G401.6 (cell line): Measurements from ENCODE around the gene ZNF532.
"Not testable (repeated sequence)": the region's sequence is repeated elsewhere in the genome, so short reads cannot be mapped to it uniquely, and the experiment has no call there.

ENCODE experiments used
- FAIRE-seq: peaks from 2 replicates; lab custom pipeline; 2012; peaks lifted over from hg19 to GRCh38; lab: Jason Lieb, UNC

ZNF532 gene, protein sequence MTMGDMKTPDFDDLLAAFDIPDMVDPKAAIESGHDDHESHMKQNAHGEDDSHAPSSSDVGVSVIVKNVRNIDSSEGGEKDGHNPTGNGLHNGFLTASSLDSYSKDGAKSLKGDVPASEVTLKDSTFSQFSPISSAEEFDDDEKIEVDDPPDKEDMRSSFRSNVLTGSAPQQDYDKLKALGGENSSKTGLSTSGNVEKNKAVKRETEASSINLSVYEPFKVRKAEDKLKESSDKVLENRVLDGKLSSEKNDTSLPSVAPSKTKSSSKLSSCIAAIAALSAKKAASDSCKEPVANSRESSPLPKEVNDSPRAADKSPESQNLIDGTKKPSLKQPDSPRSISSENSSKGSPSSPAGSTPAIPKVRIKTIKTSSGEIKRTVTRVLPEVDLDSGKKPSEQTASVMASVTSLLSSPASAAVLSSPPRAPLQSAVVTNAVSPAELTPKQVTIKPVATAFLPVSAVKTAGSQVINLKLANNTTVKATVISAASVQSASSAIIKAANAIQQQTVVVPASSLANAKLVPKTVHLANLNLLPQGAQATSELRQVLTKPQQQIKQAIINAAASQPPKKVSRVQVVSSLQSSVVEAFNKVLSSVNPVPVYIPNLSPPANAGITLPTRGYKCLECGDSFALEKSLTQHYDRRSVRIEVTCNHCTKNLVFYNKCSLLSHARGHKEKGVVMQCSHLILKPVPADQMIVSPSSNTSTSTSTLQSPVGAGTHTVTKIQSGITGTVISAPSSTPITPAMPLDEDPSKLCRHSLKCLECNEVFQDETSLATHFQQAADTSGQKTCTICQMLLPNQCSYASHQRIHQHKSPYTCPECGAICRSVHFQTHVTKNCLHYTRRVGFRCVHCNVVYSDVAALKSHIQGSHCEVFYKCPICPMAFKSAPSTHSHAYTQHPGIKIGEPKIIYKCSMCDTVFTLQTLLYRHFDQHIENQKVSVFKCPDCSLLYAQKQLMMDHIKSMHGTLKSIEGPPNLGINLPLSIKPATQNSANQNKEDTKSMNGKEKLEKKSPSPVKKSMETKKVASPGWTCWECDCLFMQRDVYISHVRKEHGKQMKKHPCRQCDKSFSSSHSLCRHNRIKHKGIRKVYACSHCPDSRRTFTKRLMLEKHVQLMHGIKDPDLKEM (N-terminal part only)

DNA sequence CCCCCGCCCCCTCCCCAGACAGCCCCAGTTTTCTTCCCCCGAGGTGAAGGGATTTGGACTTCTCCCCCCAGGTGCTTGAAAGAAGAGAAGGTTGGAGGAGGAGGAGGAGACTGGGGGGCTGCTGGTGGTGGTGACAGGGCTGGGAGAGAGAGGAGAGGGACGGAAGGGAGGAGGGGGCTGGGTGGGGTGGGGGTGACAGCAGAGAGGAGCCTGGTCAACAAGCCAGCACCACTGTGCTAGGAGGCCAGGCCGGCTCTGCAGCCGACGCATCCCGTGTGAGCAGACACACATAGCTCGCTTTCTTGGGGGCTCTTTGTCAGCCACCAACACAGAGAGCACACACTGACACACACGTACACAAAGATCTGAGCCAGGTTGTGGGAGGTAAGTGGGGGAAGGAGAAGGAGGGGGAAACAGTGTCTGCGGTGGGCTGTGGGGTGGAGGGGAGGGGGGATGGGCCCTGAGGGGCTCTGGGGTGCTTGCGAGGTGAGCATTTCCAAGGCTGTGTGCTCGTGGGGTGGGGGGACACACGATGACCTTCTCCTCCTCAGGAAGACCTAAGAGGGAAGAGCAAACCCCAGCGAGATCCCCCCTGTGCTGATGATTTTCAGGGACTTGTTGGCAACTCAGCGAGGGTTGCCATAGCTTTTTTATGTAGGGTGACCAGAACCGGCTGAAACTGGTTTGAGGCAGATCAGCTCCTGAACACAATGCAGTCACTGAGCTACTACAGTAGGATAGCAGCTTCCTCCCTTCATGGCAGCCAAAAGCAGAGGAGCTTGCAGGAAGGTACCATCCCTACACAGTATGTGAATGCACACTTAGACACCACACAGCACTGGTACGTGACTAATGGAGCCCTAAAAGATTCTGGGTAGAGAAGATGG, at the start of gene ZNF532:
Gene ZNF532, plus strand, starts transcription at position 732 of the 887 bp plus-strand sequence. CDS start 53,411 bp downstream, outside the sequence.
- FAIRE-seq, result peak; percentile 3

DNA sequence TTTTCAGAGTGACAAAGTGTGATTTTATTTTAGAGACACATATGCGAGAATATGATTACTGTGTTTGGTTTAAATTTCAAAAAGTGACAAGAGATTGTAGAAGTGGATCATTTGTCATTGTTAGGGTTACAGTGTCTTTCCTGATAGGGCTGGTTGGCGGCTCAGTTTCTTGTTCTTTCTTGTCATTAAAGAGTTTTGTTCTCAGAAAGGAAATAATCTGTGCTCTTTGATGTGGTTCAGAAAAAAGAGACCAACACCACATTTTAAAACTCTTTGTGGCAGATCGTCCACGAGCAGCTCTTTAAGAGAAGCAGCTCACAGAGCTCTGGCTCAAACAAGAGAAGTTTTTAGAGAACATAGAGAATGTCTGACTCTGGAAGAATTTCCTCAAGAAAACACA, 45.6 kb upstream of the ZNF532 start:
- no peak for FAIRE-seq

DNA sequence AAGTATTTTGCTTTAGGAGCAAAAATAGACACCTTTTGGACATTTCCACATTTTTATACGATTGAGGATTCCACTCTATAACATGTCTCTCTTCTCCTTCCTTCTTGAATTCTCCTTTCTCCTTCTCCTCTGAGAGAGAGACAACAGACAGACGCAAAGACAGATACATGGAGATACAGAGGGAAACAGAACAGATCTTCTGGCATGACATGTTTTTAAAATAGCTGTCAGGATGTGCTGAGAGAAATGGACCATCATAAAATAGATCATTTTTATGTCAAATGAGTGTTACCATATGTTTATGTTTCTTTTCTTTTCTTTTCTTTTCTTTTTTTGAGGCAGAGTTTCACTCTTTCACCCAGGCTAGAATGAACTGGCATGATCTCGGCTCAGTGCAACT, 44.4 kb upstream of the ZNF532 start:
- no peak for FAIRE-seq

DNA sequence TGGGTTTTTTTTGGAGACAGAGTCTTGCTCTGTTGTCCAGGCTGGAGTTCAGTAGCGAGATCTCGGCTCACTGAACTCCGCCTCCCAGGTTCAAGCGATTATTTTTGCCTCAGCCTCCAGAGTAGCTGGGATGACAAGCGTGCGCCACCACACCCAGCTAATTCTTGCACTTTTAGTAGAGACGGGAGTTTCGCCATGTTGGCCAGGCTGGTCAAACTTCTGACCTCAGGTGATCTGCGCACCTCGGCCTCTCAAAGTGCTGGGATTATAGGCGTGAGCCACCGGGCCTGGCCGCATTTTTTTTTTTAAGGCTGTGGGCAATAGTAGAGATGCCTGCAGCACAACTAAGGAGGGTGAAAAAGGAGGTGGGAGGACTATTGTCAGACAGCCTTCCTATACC, 41.7 kb upstream of the ZNF532 start:
- no peak for FAIRE-seq

DNA sequence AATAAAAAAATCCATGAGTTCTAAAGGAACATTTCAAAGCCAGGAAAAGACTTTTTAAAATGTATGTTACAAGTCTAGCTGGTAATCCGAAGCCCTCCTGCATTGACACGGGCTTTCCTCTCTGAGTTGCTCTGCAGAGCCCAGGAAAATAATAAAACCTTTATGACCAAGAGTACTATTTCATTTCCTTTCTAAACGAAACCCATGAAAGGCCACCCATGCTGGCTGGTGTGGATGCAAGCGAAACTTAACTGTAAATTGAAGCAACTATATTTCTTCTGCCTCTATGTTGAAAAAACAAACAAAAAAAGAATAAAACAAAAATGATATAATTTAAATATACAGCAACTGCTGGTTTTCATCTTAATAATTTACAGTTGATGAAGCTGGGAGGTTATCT, 41.3 kb upstream of the ZNF532 start:
- no peak for FAIRE-seq

DNA sequence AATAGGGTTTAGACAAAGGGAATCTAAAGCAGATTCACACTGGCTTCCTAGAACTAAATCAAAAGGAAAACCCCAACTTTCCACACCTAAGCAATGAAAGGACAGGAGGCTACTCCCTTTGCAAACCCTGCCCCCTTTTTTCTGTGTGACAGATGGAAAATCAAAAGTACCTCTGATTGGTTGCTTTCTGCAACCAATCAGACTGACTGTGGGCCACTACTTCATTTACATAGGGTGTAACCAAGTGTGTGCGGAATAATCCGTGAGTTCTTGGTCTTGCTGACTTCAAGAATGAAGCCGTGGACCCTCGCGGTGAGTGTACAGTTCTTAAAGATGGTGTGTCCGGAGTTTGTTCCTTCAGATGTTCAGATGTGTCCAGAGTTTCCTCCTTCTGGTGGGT, 37.8 kb upstream of the ZNF532 start:
- not testable (repeated sequence) for FAIRE-seq

DNA sequence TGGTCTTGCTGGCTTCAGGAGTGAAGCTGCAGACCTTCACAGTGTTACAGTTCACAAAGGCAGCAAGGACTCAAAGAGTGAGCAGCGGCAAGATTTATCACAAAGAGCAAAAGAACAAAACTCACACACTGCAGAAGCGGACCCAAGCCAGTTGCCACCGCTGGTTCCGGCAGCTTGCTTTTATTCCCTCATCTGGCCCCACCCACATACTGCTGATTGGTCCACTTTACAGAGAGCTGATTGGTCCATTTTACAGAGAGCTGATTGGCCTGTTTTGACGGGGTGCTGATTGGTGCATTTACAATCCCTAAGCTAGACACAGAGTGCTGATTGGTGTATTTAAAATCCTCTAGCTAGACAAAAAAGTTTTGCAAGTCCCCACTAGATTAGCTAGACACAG, 37.2 kb upstream of the ZNF532 start:
- FAIRE-seq, result no peak

DNA sequence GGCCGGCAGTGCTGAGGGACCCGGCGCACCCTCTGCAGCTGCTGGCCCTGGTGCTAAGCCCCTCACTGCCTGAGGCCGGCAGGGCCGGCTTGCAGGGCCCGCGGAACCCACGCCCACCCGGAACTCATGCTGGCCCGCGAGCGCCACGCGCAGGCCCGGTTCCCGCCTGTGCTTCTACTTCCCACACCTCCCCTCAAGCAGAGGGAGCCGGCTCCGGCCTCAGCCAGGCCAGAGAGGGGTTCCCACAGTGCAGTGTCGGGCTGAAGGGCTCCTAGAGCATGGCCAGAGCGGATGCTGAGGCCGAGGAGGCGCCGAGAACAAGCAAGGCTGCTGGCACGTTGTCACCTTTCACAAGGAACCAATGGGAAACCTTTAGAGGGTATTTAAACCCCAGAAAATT, 36.8 kb upstream of the ZNF532 start:
- no peak for FAIRE-seq

DNA sequence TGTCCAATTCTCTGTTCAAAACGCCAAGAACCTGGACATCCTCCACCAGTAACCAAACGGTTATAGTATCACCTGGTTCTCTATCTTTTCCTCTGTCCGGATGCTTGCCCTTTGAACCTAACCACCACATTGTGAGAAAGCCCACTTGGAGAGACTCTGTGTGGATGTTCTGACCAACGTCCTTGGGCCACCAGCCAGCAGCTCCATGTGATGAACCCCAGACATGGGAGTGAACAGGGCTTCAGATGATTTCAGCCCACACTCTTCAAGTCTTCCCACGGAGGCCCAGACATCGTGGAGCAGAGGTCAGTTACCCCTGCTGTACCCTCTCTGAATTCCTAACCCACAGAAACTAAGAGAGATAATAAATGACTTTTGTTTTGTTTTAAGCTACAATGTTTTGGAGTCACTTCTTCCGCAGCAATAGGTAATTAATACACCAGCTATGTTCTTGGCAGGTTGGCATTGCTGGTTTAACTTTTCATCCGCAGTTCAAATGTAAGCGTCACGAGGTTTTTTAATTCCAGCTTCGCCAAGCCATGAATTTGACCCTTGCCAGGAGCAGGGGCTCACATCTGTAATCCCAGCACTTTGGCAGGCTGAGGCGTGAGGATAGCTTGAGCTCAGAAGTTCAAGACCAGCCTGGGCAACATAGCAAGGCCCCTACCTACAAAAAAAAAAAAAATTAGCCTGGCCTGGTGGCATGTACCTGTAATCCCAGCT, 36.1 kb upstream of the ZNF532 start:
- FAIRE-seq, result no peak

DNA sequence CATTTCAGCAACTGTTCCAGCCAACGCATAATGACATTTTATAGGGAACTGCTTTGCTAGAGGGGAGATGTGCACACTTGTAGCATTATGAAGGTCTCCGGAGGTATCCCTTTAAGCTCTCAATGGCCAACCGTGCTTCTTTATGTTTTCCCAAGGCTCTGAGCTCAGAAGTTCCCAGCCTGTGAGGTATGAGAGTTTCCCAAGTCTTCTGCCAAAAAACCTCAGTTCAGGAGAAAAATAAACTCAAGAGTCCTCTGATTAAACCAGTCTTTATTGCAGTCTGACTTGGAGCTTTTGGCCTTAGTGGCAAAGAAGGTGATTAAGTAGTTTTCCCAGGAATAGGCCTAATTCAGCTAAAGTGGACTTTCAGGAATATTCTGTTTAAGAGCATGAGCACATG, 35.4 kb upstream of the ZNF532 start:
- FAIRE-seq, result no peak

DNA sequence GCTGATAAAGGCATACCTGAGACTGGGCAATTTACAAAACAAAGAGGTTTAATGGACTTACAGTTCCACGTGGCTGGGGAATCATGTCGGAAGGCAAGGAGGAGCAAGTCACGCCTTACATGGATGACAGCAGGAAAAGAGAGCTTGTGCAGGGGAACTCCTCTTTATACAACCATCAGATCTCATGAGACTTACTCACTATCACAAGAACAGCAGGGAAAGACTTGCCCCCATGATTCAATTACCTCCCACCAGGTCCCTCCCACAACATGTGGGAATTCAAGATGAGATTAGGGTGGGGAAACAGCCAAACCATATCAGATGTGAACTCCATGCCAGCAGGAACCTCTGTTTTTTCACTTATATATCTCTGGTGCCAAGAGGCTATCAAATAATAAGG, 34.8 kb upstream of the ZNF532 start:
- FAIRE-seq, result not testable (repeated sequence)

DNA sequence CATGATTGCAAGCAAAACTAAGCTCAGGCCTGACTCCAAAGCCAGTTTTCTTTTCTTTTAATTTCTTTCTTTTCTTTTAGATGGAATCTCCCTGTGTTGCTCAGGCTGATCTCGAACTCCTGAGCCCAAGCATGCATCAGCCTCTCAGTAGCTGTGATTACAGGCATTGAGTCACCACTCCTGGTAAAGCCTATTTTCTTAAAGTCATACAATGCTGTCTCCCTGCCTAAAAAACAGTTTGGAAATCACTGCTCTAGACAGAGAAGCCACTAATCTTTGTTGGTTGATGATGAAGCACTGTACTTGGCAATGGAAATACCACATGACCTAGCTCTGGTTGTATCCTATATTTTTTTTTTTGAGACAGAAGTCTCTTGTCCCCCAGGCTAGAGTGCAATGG, 33.1 kb upstream of the ZNF532 start:
- no peak for FAIRE-seq

DNA sequence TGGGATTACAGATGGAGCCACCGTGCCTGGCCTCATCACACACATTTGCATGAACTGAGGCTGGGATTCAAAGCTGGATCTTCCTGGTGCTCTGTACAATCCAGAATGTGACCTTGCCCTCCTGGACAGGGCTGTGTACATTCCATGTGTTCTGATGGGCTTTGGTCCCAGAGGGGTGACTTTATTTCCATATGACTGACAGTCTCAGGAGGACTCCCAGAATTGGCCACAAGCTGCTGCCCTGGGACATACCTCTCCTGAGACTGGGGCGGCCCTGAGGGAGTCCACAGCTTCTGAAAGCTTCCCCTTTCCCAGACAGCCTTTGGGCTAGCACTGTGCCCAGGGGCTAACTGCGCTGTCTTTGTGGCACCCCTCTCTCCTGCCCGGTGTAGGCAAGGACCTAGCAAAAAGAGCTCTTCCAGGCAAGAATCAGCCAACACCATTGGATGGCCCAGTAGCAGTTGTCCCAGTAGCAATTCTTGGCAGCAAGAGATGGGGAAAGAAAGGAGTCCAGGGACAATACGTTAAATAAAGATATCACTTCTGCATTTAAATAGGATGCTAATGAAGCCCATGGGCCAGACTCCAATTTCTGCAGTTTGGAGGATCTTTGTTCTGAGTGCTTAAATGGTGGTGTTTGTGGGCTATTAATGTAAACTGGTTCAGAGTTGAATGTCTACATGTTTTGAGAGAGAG, 26.4 kb upstream of the ZNF532 start:
- FAIRE-seq, result no peak

DNA sequence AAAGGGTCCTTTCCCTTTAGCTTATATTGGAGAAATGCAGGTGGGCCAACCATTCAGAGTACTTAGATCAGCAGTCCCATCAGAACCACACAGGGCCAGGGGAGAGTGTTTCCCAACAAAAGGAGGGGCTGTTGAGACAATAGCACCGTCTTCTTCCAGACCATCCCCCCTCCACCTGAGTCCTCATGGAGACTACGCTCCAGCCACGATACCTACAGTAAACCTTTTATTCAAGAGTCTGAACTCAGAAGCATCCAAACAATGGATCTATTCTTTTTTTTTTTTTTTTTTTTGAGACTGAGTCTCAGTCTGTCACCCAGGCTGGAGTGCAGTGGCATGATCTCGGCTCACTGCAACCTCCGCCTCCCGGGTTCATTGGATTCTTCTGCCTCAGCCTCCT, 25.7 kb upstream of the ZNF532 start:
- FAIRE-seq, result no peak

DNA sequence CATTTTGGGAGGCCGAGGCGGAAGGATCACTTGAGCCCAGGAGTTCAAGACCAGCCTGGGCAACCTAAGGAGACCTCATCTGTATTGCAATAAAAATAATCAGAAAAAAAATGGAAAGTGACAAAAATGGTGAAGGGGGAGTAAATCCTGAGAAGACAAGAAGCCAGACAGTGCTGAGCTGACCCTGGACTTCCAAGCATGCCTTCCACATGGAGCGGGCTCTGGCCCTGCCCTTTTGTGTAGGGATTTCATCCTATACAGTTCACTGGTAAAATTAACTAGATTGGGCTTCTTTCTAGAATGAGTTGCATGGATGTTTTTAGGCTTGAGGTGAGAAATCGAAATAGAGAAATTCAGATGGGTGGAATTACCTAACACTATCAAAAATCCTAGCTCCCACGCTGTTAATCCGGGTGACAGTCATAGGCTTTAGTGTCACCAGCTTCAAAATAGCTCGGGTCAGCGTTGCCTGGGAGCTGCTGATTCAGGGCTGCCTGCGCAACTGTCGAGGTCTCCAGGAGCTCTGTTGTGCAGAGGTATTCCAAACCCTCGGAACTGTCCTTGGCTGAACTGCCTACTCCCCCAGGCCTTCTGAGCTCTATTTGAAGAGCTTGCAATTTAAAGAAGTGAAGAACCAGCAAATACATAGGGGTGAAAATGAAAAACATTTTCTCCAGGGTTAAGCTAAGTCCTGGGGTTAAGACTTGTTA, 21.5 kb upstream of the ZNF532 start:
- no peak for FAIRE-seq

DNA sequence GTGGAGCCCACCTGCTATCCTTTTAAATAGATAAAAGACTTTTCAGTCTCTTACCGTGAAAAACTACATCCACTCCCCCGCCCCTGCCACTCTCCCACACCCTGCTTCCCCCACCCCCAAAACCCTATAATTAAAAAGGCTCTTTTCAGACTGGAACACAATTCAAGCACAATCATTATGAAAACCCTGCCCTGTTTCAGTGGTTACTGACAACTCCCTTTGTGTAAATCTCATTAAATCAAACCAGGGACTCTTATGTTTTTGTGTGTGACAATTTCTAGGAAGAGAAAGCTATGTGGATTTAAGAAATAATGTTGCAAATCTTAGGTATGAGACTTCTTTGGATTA, 21.0 kb upstream of the ZNF532 start:
- no peak for FAIRE-seq

DNA sequence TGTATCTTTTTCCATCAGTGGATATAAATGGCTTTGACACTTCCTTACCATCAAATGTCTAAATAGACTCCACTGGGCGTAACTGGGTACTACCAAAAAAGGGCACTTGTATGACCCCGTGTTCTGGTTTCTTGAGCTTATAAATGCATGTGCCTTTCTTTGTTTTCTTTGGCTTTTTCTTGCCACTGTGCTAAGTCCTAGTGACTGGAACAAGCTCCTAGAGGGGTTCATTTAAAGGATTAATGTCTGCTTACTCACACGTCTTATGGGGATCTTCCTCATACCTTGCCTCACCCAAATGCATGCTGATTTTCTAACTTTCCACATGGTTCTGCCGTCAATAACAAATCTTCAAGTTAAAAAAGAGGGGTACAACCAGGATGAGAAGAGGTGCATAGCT, 19.8 kb upstream of the ZNF532 start:
- FAIRE-seq, result no peak

DNA sequence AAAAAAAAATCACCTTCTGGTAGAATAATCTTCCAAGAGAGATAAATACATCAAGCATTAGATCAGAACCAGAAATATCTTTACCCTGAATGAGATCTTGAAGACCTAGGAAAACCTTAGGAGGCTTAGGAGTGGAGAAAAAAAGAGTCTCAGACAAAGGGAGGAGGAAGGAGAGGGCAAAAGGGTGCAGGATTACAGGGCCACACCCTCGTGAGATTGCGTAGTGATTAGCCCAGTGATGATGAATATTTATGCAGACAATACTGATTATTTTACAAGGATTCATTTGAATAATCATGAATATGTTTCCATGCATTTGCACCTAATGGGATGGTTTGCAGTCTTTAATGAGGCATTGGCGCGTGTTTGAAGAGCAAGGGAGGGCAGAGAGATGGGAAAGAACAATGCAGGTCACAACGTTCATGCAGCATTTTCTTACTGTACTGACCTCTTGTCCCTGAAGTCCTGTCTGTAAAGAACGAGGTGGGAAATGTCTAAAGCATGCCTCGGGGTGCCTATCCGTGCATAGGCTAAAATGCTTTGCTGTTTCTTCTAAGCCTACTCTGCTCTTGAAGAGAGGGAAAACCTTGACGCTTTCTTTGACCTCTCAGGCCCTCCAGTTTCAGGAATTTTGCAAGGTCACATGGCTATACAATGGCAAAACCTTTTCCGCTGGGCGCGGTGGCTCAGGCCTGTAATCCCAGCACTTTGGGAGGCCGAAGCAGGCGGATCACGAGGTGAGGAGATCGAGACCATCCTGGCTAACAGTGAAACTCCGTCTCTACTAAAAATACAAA, 18.6 kb upstream of the ZNF532 start:
- FAIRE-seq, result no peak

DNA sequence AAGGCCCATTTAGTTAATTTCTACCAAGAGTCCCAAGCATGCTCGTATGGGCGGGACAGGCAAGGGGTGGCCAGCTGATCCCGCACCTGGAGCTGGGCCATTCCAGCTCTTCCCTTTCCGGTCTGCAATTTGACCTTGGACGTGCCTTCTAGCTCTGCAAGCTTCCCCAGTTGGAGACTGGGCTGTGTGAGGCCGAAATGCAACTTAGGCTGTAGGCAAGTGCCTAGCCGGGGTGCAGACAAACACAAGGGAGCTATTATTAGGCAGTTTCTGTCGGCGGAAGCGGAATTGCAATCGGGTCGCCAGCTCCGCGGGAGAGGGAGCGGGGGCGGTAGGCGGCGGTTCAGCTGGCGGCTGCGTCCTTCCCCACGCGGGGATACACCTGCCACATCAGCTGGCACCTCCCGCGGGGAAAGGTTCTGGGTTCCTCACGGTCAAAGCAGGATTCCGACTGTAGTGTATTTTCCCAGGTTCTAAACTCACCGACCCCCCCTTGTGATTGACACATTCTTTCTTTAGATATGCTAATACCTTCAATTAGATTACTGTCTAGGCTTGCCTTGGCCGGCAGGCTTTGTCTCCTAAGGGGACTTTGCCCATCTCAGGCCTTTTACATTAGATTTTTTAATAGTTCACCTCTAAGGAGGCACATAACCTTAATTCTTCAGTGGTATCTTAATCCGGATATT, 17.1 kb upstream of the ZNF532 start:
- FAIRE-seq, result no peak
